GM12874 (cell line): Measurements from ENCODE around the gene PEX14.

Experiments
- CTCF ChIP-seq: IDR thresholded peaks from 2 replicates; pipeline ENCODE4 v1.5.1; 2011; ENCODE audit warnings: low read depth, mild to moderate bottlenecking, control low read depth, low read length, moderate library complexity; ENCODE audit not compliant: insufficient read depth

Gene PEX14

GRCh38 chr1:10564063-10564462, 89.3 kb downstream of the PEX14 start:
- TF ChIP-seq CTCF, result no peak

GRCh38 chr1:10569531-10569930, 94.8 kb downstream of the PEX14 start:
- no peak for TF ChIP-seq CTCF

GRCh38 chr1:10575616-10576015, 100.9 kb downstream of the PEX14 start:
- TF ChIP-seq CTCF, result no peak

- TF ChIP-seq CTCF, result no peak
These were observed 103.3 kb downstream of the PEX14 start for GRCh38 chr1:10578070-10578469.

GRCh38 chr1:10583641-10584040, 108.9 kb downstream of the PEX14 start:
- TF ChIP-seq CTCF, result no peak

GRCh38 chr1:10585242-10585641, 110.5 kb downstream of the PEX14 start:
- TF ChIP-seq CTCF, result no peak

GRCh38 chr1:10586125-10586524, 111.4 kb downstream of the PEX14 start:
- no peak for TF ChIP-seq CTCF

- TF ChIP-seq CTCF, result no peak
These were observed 113.9 kb downstream of the PEX14 start for GRCh38 chr1:10588640-10589039.
